Measurements from ENCODE around the gene CA10.

The CA10 gene

DNA sequence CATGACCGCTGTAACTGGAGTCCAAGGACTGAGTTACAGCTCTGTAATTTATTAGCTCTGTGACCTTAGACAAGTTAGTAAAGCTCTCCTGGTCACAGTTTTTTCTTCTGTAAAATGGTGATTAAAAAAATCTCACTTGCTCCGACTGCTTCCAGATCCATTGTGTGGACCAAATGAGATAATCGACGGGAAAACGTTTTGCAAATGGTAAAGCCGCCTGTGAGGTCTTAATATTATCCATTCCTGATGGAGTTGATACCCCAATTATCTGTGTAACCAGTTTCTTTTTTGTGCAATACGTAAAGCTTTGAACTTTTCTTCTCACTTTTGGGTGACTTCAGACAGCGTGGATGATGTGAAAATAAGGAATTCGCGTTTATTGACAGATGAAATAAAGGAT, 475.2 kb downstream of the CA10 start:
- peaks cover 9% of the 10 kb centered on the region for H3K27me3 Mint-ChIP-seq
- H3K27ac Mint-ChIP-seq: no peak overlapping the region
- no peaks in the 10 kb centered on the region for H3K36me3 Mint-ChIP-seq
- H3K9me3 Mint-ChIP-seq: no peaks in the 10 kb centered on the region
- no peaks in the 10 kb centered on the region for H3K4me1 Mint-ChIP-seq
- H3K4me3 Mint-ChIP-seq: no peak overlapping the region

DNA sequence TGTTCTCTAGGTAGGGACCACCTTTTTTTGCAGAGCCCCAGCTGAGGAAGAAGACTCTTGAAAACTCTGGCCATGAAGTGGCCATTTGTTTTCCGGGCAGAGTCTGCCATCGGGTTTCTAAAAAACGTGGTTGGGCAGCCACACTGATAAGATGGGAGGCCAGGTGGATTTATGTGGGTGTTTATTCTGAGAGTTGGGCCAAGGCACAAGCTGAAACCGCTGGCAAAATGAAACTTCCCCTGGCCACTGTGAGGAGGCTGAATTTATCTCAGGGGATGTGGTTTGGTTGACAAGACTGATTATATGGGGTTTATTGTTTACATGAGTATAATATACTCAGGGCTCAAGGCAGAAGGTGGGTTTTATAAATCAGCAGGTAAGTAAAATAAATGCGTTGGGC, 476.4 kb downstream of the CA10 start:
- H3K27ac Mint-ChIP-seq: no peak overlapping the region
- H3K4me1 Mint-ChIP-seq: no peaks in the 10 kb centered on the region
- no peak overlapping the region for H3K4me3 Mint-ChIP-seq
- peaks cover 9% of the 10 kb centered on the region for H3K27me3 Mint-ChIP-seq
- no peaks in the 10 kb centered on the region for H3K36me3 Mint-ChIP-seq
- H3K9me3 Mint-ChIP-seq: no peaks in the 10 kb centered on the region

DNA sequence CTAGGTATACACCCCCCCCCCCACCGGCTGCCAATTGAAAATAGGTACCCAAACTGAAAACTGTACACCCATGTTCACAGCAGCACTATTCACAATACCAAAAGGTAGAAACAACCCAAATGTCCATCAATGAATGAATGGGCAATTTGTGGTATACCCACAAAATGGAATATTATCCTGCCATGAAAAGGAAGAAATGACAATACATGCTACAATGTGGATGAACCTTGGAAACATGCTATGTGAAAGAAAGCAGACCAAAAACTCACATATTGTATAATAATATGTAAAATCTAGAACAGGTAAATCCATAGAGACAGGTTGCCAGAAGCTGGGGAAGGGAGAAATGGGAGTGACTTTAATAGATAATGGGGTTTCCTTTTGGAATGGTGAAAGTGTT, 480.6 kb downstream of the CA10 start:
- H3K36me3 Mint-ChIP-seq: no peaks in the 10 kb centered on the region
- no peak overlapping the region for H3K27ac Mint-ChIP-seq
- H3K4me3 Mint-ChIP-seq: no peak overlapping the region
- peaks cover 4% of the 10 kb centered on the region for H3K27me3 Mint-ChIP-seq
- no peaks in the 10 kb centered on the region for H3K9me3 Mint-ChIP-seq
- H3K4me1 Mint-ChIP-seq: no peaks in the 10 kb centered on the region

DNA sequence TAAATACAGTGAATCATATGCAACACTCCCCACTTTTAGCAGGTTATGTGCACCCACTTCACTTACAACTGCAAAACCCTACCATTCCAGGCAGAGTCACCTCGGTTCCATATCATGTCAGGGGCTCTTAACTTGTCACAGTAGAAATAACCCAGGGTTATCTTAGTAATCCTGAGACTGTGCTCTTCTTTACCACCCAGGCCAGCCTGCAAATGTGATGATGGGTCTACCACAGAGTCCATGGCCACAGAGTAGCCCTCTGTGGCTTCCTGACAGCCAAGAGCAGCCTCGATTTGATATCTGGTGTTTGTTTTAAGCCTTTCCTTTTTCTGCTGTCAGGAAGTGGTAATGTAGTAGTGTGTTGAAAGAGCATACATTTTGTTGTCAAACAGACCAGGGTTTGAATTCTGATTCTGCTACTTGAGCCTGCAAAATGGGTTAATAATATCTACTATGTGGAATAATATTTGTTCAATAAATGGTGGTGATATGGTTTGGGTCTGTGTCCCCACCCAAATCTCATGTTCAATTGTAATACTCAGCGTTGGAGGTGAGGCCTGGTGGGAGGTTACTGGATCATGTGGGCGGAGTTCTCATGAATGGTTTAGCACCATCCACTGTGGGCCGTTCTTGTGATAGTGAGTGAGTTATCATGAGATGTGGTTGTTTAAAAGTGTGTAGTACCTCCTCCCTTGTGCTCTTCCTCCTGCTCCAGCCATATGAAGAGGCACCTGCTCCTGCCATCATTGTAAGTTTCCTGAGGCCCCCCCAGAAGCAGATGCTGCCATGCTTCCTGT, 481.6 kb downstream of the CA10 start:
- no peaks in the 10 kb centered on the region for H3K4me1 Mint-ChIP-seq
- H3K27ac Mint-ChIP-seq: no peak overlapping the region
- H3K27me3 Mint-ChIP-seq: peaks cover 4% of the 10 kb centered on the region
- H3K4me3 Mint-ChIP-seq: no peak overlapping the region
- no peaks in the 10 kb centered on the region for H3K36me3 Mint-ChIP-seq
- no peaks in the 10 kb centered on the region for H3K9me3 Mint-ChIP-seq

DNA sequence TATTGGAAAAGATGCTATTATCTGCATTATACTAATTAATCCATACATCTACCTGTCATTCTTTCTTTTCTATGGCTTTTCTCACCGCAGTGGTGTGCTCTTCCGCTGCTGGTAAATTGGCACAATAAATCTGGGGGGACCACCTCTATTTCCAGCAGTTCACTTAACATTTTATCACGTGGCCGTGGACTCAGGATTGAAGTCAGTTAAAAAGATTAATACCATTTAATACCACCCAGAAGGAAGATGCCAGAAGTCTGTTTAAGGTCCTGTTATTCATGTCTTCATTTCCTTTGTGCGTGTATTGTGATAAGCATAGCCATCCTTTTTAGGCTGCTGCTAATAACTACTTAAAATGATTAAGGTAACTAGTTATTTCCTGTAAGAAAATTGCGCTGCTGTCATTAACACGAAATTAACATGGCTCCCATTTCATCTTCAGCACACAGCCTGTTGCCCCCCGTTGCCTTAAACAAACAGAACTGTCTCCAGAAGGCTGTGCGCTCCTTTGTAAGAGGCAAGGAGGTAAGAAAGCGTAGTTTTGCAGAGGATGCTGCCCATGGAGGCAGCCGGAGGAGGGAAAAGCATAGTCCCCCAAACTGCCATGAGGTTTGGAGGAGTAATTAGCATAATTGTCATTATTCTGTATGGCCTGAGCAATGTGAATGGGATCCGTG, 483.8 kb downstream of the CA10 start:
- Mint-ChIP-seq H3K36me3 (no peaks in the 10 kb centered on the region), H3K27ac (no peak overlapping the region), H3K4me1 (no peaks in the 10 kb centered on the region), H3K9me3 (no peaks in the 10 kb centered on the region), H3K4me3 (no peak overlapping the region), H3K27me3 (peaks cover 6% of the 10 kb centered on the region)

DNA sequence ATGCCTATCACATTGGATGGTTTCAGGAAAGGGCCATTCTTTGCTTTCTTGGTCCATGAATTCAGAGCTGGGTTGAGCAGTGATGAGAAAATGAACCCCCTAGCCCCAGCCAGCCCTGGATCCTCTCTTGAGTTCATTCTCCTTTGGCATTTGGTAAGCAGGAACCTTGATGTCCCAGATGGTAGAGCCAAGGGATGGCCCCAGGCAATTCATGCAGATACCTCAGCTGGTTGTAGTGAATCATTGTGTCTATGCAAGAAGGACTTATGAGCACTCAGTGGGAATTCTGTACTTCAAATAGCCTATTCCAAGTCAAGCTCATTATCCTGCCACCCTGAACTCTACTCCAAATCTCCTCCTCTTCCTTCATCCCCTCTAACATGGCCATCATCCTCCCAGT, 485.4 kb downstream of the CA10 start:
- H3K9me3 Mint-ChIP-seq: no peaks in the 10 kb centered on the region
- H3K4me3 Mint-ChIP-seq: no peak overlapping the region
- peaks cover 6% of the 10 kb centered on the region for H3K27me3 Mint-ChIP-seq
- no peaks in the 10 kb centered on the region for H3K36me3 Mint-ChIP-seq
- H3K4me1 Mint-ChIP-seq: no peaks in the 10 kb centered on the region
- H3K27ac Mint-ChIP-seq: no peak overlapping the region

DNA sequence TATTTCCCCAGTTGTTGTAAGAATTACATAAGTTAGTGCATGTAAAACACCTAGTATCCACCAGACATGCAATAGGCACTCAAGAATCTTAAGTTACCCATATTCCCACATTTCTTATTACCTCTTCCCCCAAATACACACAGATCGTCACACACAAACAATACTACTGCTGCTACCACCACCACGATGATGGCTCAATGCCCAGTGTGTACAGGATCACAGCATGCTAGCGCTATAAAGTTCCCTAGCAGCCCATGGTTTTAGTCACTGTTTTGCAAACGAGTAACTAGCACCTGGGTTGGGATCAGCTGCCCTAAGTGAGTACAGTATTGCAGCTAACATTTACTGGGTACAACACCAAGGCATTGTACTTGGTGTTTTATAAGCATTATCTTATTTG, 486.4 kb downstream of the CA10 start:
- no peak overlapping the region for H3K27ac Mint-ChIP-seq
- H3K36me3 Mint-ChIP-seq: no peaks in the 10 kb centered on the region
- H3K4me1 Mint-ChIP-seq: no peaks in the 10 kb centered on the region
- H3K27me3 Mint-ChIP-seq: peaks cover 6% of the 10 kb centered on the region
- H3K9me3 Mint-ChIP-seq: no peaks in the 10 kb centered on the region
- H3K4me3 Mint-ChIP-seq: no peak overlapping the region

DNA sequence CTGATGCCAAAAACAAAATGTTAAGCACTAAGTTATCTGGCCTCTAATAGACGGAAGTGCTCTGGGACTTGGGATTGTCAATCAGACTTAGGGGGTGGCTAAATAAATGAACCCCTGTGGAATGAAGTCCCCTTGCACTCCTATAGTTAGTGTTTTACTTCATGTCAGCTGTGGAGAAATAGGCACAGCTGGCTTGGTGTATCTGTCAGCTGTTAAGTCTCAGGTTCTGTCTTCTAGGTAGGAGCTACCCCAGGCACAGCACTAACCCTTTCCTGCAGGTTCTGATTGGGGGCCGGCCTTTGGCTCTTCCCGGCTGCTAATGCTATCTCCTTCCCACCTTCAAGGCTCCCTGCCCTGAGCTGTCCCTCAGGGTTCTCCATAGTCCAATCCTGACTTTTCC, 487.6 kb downstream of the CA10 start:
- no peaks in the 10 kb centered on the region for H3K4me1 Mint-ChIP-seq
- no peak overlapping the region for H3K4me3 Mint-ChIP-seq
- peaks cover 6% of the 10 kb centered on the region for H3K27me3 Mint-ChIP-seq
- H3K27ac Mint-ChIP-seq: no peak overlapping the region
- no peaks in the 10 kb centered on the region for H3K9me3 Mint-ChIP-seq
- no peaks in the 10 kb centered on the region for H3K36me3 Mint-ChIP-seq

DNA sequence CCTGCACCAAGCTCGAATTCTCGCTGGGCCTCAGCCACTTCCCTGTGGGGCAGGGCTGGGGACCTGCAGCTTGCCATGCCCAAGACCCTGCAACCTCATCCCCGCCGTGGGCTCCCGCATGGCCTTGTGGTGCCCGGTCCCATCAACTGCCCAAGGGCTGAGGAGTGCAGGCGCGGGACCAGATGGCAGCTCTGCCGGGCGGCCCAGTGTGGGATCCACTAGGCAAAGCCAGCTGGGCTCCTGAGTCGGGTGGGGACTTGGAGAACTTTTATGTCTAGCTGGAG, 489.6 kb downstream of the CA10 start:
- no peak overlapping the region for H3K4me3 Mint-ChIP-seq
- H3K36me3 Mint-ChIP-seq: no peaks in the 10 kb centered on the region
- H3K27me3 Mint-ChIP-seq: peaks cover 6% of the 10 kb centered on the region
- no peaks in the 10 kb centered on the region for H3K9me3 Mint-ChIP-seq
- H3K27ac Mint-ChIP-seq: no peak overlapping the region
- no peaks in the 10 kb centered on the region for H3K4me1 Mint-ChIP-seq

DNA sequence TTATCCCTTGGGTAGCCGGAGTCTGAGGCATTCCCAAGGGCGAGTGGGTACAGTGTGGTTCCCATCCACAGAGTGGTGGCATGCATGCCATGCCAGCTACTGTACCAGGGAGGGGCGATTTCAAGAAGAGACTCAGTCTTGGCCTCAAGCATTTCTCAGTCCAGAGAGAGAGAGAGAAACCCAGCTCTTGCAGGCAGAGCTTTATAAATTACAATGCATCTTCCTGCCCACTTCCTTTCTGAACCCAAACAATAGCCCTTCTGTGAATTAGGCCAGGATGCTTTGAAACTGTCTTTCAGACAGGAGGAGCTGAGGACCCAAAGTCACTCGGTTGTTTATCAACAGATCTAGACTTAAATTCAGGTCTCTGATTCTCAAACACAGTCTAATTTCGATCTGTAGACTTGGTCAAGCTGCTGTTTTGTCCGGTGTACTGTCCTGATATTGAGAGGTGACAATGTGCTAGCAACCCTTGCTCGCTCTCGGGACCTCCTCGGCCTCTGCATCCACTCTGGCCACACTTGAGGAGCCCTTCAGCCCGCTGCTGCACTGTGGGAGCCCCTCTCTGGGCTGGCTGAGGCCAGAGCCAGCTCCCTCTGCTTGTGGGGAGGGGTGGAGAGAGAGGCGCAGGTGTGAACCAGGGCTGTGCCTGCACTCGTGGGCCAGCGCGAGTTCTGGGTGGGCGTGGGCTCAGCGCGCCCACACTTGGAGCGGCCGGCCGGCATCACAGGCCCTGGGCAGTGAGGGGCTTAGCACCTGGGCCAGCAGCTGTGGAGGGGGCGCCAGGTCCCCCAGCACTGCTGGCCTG, 490.2 kb downstream of the CA10 start:
- H3K4me3 Mint-ChIP-seq: no peak overlapping the region
- no peak overlapping the region for H3K27ac Mint-ChIP-seq
- no peaks in the 10 kb centered on the region for H3K4me1 Mint-ChIP-seq
- H3K9me3 Mint-ChIP-seq: no peaks in the 10 kb centered on the region
- peaks cover 6% of the 10 kb centered on the region for H3K27me3 Mint-ChIP-seq
- H3K36me3 Mint-ChIP-seq: no peaks in the 10 kb centered on the region

DNA sequence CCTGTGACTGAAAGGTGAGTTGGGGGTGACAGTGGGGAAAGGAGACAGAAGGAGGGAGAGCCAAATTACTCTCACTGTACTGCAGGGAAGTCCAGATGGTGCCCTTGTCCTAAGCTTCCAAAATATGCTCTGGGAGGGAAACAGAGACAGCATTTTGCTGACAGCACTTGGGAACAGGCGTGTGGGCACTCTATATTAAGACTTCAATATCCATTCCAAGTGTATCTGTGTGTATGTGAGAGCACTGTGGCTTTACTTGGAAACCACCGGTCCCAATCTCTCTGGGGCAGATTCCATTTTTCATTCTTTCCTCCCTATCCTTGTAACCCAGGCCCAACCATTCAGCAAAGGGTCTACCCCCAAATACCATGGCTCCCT, 490.8 kb downstream of the CA10 start:
- Mint-ChIP-seq H3K27me3 (peaks cover 6% of the 10 kb centered on the region), H3K9me3 (no peaks in the 10 kb centered on the region), H3K4me3 (no peak overlapping the region), H3K4me1 (no peaks in the 10 kb centered on the region), H3K36me3 (no peaks in the 10 kb centered on the region), H3K27ac (no peak overlapping the region)

DNA sequence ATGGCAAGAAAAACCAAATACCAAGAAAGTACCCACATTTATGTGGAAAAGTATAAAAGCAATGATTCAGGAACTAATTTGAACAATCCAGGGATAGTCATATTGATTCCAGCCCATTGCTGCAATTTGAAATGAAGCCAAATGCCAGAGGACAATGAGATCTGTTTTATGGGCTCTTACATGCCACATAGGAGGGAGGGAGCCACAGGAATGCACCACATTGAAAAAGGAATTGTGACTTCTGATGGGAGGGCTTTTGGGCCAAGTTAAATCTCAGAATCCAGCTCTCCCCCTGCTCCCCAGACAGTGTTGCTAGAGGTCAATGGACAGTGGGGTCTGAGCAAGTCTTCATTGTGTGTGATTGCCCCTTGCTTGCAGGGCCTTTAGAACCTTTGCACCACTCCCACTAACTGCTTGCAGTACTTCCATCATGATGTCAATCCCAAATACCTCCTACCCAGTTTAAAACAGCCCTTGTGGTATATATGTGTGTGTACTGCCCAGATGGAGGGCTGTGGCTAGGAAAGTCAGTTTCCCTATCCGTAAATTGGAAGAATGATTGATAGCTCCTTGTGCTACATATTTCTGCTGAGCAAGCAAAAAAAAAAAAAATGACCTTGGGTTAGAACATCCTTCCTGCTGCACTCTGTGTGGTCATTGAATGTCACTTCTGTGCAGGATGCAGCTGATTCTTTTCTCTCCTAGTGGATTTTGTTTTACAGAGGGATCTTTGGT, 491.4 kb downstream of the CA10 start:
- Mint-ChIP-seq H3K4me1 (no peaks in the 10 kb centered on the region), H3K27me3 (peaks cover 6% of the 10 kb centered on the region), H3K27ac (no peak overlapping the region), H3K36me3 (no peaks in the 10 kb centered on the region), H3K9me3 (no peaks in the 10 kb centered on the region), H3K4me3 (no peak overlapping the region)

DNA sequence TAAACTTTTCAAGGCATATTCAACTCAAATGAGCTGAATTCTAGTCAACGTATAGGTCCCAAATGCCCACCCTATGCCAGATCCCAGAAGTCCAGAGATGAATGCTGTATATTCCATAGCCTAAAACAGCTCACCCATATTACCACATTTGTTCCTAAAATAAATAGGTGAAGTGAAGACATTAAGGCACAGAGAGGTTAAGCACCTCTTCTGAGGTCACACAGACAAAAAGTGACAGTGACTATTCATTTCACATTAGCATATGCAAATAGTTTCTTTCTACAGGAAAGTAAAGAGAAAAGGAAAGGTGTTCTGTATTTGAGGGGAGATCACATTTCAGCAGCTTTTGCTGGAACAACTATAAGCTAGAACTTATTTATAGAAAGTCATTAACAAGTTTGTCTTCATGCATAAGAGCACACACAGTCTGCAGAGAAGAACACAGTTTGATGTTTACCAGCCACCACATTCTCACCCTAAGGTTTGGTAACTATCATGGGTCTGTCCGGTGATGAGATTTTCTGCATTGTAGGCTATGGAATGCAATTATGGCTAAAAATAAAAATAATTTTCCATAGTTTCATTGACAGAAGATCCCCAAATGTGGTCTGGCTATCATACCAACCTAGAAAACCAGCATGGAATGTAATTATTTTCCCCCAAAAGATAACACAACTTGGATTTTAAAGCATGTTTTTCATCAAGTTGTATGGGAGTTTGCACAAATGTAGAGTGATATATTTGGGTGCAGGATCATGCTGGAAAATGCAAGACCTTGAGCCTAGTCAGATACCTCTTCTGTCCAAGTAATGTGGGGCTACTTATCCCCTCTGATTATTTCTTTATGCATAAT, 496.1 kb downstream of the CA10 start:
- peaks cover 2% of the 10 kb centered on the region for H3K27me3 Mint-ChIP-seq
- no peaks in the 10 kb centered on the region for H3K36me3 Mint-ChIP-seq
- no peak overlapping the region for H3K27ac Mint-ChIP-seq
- H3K4me1 Mint-ChIP-seq: no peaks in the 10 kb centered on the region
- no peaks in the 10 kb centered on the region for H3K9me3 Mint-ChIP-seq
- no peak overlapping the region for H3K4me3 Mint-ChIP-seq

DNA sequence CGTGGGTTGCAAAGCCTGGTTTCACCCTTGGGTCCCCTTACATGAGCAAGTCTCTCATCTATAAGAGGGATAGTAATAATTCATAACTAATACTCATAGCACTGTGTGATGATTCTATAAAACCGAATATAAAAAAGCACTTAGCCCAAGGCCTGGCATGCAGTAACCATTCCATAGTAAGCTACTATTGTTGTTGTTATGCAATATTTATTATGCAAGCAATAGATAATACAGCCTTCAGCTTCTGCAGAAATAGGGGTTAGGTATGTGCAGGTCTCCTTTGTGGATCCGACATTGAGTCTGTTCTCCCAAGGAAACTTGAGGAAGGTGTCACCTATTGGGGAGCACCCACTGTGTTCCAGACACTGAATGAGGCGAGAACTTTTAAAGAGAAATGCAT, 497.1 kb downstream of the CA10 start:
- Mint-ChIP-seq H3K36me3 (no peaks in the 10 kb centered on the region), H3K27ac (no peak overlapping the region), H3K4me3 (no peak overlapping the region), H3K27me3 (peaks cover 2% of the 10 kb centered on the region), H3K4me1 (no peaks in the 10 kb centered on the region), H3K9me3 (no peaks in the 10 kb centered on the region)

DNA sequence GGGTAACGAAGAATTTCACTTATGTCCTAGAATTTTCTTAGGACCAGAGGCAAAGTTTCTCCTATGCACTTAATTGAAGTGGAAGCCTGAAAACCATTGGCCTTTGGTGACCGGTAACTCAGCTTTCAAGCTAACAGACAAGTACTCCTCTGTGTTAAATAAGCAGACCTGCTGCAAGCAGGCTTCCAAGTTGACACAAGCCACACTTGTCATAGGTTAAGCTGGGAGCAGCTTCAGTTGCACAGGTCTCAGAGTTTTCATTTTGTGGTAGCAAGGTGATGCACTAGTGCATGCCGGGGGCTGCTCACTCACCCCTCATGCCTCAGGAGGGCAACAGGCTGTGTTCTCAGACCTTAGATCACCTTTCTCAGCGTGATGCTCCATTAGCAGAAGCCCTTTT, 498.2 kb downstream of the CA10 start:
- Mint-ChIP-seq H3K27me3 (peaks cover 2% of the 10 kb centered on the region), H3K4me1 (no peaks in the 10 kb centered on the region), H3K27ac (no peak overlapping the region), H3K4me3 (no peak overlapping the region), H3K36me3 (no peaks in the 10 kb centered on the region), H3K9me3 (no peaks in the 10 kb centered on the region)
